Measurements from ENCODE around the gene LRRC8B. TPM values are rescaled to one million over a fixed set of nuclear protein-coding genes. Genes with fewer than 3 reads are reported as not detected.
A peak's percentile ranks its signal among the peaks of the same experiment; 100 is the strongest.

The LRRC8B gene
- total RNA-seq, 1 donor from 2014 or later: 9.6 TPM

DNA sequence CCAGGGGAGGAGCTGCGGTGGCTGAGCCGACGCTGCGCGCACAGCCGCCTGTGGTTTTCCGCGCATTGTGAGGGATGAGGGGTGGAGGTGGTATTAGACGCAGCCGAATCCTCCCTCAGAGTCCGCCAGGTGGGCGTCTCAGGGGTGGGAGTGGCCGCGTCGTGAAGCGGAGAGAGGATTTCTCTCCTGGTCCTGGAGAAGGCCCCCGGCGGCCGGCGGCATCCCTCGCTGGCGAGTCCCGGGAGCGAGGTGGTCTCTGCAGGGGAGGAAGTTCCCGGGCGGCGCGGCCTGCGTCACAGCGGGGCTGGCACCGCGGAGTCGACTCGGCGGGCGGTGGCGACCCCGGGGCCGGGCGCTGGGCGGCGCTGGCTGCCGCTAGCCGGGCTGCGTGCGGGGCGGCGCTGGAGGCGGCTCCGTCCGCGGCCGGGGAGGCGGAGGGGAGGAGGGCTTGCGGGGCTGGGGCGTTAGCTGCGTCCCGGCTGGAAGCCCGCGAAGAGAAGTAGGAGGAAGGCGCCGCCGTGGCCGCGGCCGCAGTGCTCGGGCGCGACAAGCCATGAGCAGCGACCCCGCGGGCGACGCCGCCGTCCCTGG lies 108.1 kb downstream of the LRRC8B start, which contains the start of gene LRRC8C:
Gene LRRC8C, plus strand, starts transcription at position 464 of the 591 bp plus-strand sequence. CDS start 53,354 bp downstream, outside the sequence.
- peak; percentile 96 for DNase-seq (ENCODE audit: low spot score)

DNA sequence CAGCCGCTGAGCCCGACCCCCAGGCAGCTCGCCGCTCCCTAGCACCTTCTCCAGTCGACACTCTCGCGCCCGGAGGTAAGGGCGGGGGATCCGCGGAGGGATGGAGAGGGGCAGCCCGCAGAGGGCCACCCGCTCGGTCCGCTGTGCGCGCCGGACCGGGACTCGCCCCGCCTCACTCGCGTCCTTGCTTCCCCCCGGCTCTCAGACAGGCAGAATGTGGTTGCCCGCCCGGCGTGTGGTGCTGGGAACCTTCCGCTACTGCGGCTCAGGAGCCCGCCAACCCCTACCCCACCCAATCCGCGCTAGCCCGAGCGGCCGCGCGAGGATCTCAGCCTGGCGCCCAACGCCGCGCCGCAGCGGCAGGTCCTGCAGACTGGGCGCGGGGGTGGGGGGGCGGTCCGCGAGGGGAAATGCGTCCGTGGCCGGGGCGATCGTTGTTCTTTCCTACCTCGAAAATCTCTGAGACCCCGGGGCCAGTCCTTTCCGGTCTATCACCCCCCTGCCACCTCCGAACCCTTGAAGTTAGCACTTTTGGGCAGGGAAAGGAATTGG lies 108.7 kb downstream of the LRRC8B start:
- DNase-seq (ENCODE audit: low spot score): peak; percentile 93

- DNase-seq (ENCODE audit: low spot score): no peak
These were observed 109.4 kb downstream of the LRRC8B start for GRCh38 chr1:89633800-89634625.

DNA sequence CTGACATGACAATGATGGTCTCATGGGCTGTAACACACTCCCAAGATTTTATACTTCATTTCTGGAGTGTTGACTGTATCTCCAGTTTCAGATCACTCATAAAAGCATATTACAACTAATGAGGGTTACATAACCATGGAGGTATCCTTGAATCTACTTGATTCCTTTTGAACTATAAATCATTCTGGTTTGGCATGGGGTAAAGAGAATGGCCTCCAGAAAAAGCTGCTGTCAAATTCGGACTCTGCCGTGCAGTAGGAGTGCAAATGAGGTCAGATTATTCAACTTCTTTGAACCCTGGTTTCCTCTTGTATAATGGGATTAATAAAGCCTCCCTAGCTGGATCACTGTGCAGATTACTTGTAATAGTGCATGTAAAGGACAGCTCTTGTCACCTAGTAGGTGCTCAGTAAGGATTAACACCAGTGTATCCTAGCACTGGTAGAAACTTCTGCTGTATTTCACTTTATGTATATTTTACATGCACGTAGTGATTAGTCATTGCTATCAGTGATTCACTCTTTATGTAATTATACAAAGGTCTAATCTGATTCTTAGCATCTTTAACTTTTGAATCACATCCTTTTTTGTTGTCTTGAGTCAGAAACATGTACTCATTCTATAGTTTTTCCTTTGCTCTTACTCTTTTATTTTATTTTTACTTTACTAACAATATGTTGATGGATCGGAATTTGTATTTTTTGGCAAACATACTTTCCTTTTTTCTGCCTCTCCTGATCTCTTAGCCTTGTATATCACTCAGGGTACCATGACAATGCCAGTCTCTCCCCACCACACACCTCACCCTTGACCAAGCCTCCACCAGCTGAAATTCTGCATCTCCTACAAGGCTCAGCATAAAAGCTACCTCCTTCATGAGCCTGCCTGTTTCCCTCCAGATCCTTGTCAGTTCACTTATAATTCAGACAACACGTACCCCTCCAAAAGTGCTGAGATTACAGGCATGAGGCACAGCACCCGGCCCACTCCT lies 111.5 kb downstream of the LRRC8B start:
- no peak for DNase-seq (ENCODE audit: low spot score)

DNA sequence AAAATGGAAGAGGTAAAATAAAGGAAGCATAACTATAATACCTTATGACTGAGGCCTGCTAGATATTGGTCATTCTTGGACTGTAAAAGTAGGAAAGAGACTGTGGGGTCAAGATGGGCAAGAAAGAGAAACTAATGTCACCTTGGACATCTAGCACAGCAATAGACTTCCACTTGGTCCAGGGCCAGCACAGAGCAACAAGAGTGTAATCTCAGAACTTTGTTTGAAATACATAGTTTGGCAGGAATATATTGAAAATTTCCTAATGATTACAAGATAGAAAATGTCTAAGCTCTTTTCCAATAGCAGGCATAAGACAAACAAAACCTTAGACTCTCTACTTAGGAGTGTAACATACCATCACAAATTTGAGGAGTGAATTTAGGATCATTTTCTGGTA lies 112.9 kb downstream of the LRRC8B start:
- DNase-seq (ENCODE audit: low spot score): no peak

DNA sequence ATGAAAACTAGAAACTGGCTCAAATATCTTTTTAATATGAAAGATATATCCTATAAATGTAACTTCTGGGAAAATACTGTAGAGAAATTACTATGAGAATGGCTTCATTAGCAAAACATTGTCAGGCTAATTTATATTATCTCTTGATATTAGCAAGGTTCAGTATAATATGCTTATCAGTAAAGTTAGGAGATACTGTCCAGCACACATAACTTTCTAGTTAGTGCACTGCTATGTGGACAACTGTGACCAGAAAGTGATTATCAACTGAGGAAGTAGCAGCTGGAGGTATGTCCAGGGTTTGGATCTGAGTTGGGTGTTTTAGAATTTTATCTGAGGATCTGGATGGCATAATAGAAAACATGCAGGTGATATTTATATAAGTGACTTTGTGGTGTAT lies 115.8 kb downstream of the LRRC8B start:
- DNase-seq (ENCODE audit: low spot score): no peak

DNA sequence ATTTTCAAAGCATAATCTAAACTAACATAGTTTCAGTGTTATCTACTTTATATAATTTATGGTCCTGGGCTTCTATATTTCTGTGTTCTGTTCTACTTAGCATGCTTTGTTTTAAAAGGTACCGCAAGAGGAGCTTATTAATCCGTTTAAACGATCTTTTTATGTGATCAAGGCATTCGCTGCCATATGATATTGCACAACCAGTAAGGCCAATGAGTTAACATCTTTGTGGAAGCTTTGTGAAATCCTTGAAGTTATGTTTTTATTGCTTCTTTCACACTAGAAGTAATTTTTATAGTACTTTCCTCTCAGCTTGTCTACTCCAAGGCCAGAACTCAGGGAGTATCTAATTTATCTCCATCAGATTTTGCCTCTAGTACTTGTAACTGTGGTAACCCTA lies 117.2 kb downstream of the LRRC8B start:
- no peak for DNase-seq (ENCODE audit: low spot score)

DNA sequence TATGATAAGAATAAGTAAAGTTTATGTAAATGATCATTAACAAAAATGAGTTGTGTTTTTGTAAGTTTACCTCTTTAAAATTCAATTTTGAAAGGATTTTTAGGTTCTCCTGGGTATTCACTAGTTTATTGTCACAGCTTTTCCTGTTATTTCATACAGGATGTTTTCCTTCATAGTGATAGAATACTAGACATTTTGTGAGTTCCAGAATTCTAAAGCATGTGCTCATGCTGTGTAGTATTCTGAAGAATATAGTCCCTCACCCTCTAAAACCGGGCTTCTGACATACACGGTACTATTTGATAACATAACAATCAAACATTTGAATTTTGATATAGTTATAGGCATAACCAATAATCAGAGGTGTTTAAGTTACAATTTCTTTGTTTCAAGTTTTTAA lies 118.9 kb downstream of the LRRC8B start:
- DNase-seq (ENCODE audit: low spot score): no peak

DNA sequence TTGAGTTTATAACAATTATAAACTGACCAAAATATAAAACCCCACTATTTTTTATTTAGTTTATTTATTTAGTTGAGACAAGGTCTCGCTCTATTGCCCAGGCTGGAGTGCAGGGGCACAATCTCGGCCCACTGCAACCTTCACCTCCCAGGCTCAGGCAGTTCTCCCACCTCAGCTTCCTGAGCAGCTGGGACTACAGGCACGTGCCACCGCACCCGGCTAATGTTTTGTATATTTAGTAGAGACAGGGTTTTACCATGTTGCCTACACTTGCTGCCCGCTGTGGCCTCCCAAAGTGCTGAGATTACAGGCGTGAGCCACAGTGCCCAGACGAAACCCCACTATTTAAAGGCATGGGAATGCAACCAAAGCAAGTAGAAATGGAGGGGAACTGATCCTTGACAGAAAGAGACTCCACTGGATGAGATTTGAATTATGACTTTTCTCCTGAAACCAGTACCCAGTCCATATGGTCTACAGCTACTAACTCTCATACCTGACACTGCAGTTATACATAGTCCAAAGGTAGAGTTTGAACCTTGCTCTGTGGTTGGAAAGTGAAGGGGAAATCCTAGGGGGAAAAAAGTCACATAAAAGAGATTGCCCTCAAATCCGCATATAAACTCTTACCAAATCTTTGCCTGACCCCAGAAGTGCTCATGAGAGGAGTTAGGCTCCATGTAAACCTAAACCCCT lies 119.6 kb downstream of the LRRC8B start:
- DNase-seq (ENCODE audit: low spot score): no peak

GRCh38 chr1:89646259-89646658 lies 121.6 kb downstream of the LRRC8B start:
- DNase-seq (ENCODE audit: low spot score): no peak

Other genes with a start within 250 kb of the LRRC8B start
- gene GBP6, start 160.8 kb upstream of the LRRC8B start, total RNA-seq: not detected
- 22.9 TPM for gene LRRC8C, start 108.3 kb downstream of the LRRC8B start, total RNA-seq

All from mesenteric fat pad (tissue), 1 donor.